Breast epithelium (tissue), 4 donors: ENCODE data around the gene AVPR2. TPM values are rescaled to one million over a fixed set of nuclear protein-coding genes. Genes with fewer than 3 reads are reported as not detected.

Source experiments
- DNase-seq, 2 donors: peaks; one replicate each; pipeline ENCODE4 v3.0.0-alpha.2; 2019; ENCODE audit warnings: low spot score in 2 of 2
- H3K27ac ChIP-seq, 2 donors: fragments of 200-600 bp; sonication (generic) in 1 of 2; one replicate each; pipeline ENCODE4 v1.5.1; 2016 to 2019; ENCODE audit warnings: mild to moderate bottlenecking in 1 of 2
- H3K27me3 ChIP-seq, 2 donors: fragments of 200-600 bp; sonication (generic) in 1 of 2; one replicate each; pipeline versions ENCODE4 v1.5.1 to v1.6.0; 2017 to 2019; ENCODE audit warnings: control low read depth in 1 of 2, mild to moderate bottlenecking in 1 of 2
- H3K36me3 ChIP-seq: fragments of 200-600 bp; one replicate; pipeline ENCODE4 v1.5.1; 2019
- H3K4me1 ChIP-seq, 2 donors: fragments of 200-600 bp; sonication (generic); one replicate each; pipeline ENCODE4 v1.5.1; 2016 to 2019; ENCODE audit warnings: control low read depth in 1 of 2
- H3K4me3 ChIP-seq, 3 donors: fragments of 200-600 bp; sonication (generic); 1 replicate in 2 of 3; 2 replicates in 1 of 3; pipeline ENCODE4 v1.5.1; 2016 to 2019; ENCODE audit warnings: mild to moderate bottlenecking in 3 of 3, moderate library complexity in 2 of 3
- H3K9me3 ChIP-seq, 2 donors: fragments of 200-600 bp; sonication (generic) in 1 of 2; one replicate each; pipeline ENCODE4 v1.5.1; 2016 to 2019; ENCODE audit warnings: control low read depth in 1 of 2
- CTCF ChIP-seq, 3 donors: fragments of 450-650 bp; IDR thresholded peaks; one replicate each; pipeline ENCODE4 v1.5.1; 2016 to 2017; ENCODE audit warnings: antibody characterized with exemption in 3 of 3, mild to moderate bottlenecking in 3 of 3, moderate library complexity in 3 of 3
- POLR2A ChIP-seq: fragments of 450-650 bp; IDR thresholded peaks from one replicate; pipeline ENCODE4 v1.6.1; 2016; ENCODE audit warnings: antibody characterized with exemption, mild to moderate bottlenecking, moderate library complexity
- POLR2AphosphoS5 ChIP-seq, 3 donors: sonication (generic); formaldehyde crosslinking; IDR thresholded peaks; one replicate each; pipeline ENCODE4 v1.6.1; 2017; ENCODE audit warnings: antibody characterized with exemption in 3 of 3
- intact Hi-C: fragments of 100-400 bp; cut with DNase I; formaldehyde crosslinking; loops from one replicate; pipeline ENCODE4 v1.15.1; 2023; ENCODE audit warnings: low total_unique reads
- total RNA-seq, 3 donors: library from RNA; depleted of rRNA; stranded (reverse); fragments of >200 nt; gene quantifications; one replicate each; pipeline ENCODE4 v1.1.0, GENCODE V29; 2016

Gene AVPR2
- total RNA-seq, 3 donors from 2014 or later, result 0.44 to 5.9 (median 5.3) TPM

- intact Hi-C loops, result no loop called here
- Histone ChIP-seq H3K9me3 (peaks cover 3 to 12% of the 10 kb centered on the region in 2 donors), H3K27ac (no peak overlapping the region), H3K27me3 (peaks cover 0 to 25% of the 10 kb centered on the region in 2 donors), H3K4me3 (no peak overlapping the region), H3K4me1 (no peaks in the 10 kb centered on the region), H3K36me3 (no peaks in the 10 kb centered on the region)
- no peak for DNase-seq
- no peak for TF ChIP-seq CTCF (IDR thresholded peaks at IDR 0.05)
- no peak for TF ChIP-seq POLR2A
- TF ChIP-seq POLR2AphosphoS5 (IDR thresholded peaks at IDR 0.05), result no peak
These were observed 6.6 kb upstream of the AVPR2 start for GRCh38 chrX:153897899-153898298.

GRCh38 chrX:153900831-153901752 is 3.4 kb upstream of the AVPR2 start:
- peak in 1 of 2 donors; percentile 32 for DNase-seq
- intact Hi-C loops, result no loop called here

GRCh38 chrX:153901753-153902140 is 2.7 kb upstream of the AVPR2 start:
- Histone ChIP-seq H3K9me3 (no peaks in the 10 kb centered on the region), H3K4me1 (no peaks in the 10 kb centered on the region), H3K27me3 (peaks cover 0 to 47% of the 10 kb centered on the region in 2 donors), H3K27ac (no peak overlapping the region), H3K4me3 (no peak overlapping the region), H3K36me3 (no peaks in the 10 kb centered on the region)
- TF ChIP-seq POLR2A (no peak), POLR2AphosphoS5 (IDR thresholded peaks at IDR 0.05) (no peak), CTCF (IDR thresholded peaks at IDR 0.05) (no peak)
- no peak for DNase-seq
- intact Hi-C loops, result no loop called here

More at GRCh38 chrX:153900831-153901752, 3.4 kb upstream of the AVPR2 start:
- Histone ChIP-seq H3K9me3 (peaks cover 0 to 3% of the 10 kb centered on the region in 2 donors), H3K36me3 (no peaks in the 10 kb centered on the region), H3K4me1 (no peaks in the 10 kb centered on the region), H3K4me3 (no peak overlapping the region), H3K27ac (peak overlapping the region in 1 of 2 donors; percentile 25), H3K27me3 (peaks cover 0 to 47% of the 10 kb centered on the region in 2 donors)
- TF ChIP-seq POLR2AphosphoS5 (IDR thresholded peaks at IDR 0.05) (no peak), POLR2A (no peak), CTCF (IDR thresholded peaks at IDR 0.05) (no peak)

- Histone ChIP-seq H3K9me3 (no peaks in the 10 kb centered on the region), H3K36me3 (no peaks in the 10 kb centered on the region), H3K27ac (no peak overlapping the region), H3K27me3 (peaks cover 0 to 50% of the 10 kb centered on the region in 2 donors), H3K4me3 (no peak overlapping the region), H3K4me1 (no peaks in the 10 kb centered on the region)
- intact Hi-C loops, result no loop called here
- DNase-seq, result no peak
- TF ChIP-seq POLR2AphosphoS5 (IDR thresholded peaks at IDR 0.05), result no peak
- no peak for TF ChIP-seq POLR2A
- TF ChIP-seq CTCF (IDR thresholded peaks at IDR 0.05), result no peak
These were observed 2.1 kb upstream of the AVPR2 start for GRCh38 chrX:153902385-153902784.
